ENCODE data around the gene FGFRL1.

- no peak for TF ChIP-seq CTCF (IDR thresholded peaks at IDR 0.05)
- no peak for TF ChIP-seq POLR2A (IDR thresholded peaks at IDR 0.05)
- TF ChIP-seq EP300 (IDR thresholded peaks at IDR 0.05) = no peak
Observed at GRCh38 chr4:1074077-1074476, 62.7 kb downstream of the FGFRL1 start.
